Left renal pelvis (tissue), 4 donors: ENCODE measurements around the gene AGTRAP. TPM values are rescaled to one million over a fixed set of nuclear protein-coding genes. Genes with fewer than 3 reads are reported as not detected.

Source experiments
- DNase-seq, 4 donors: peaks; one replicate each; pipeline ENCODE4 v3.0.0-alpha.2; 2013; ENCODE audit warnings: low read depth in 4 of 4, low spot score in 3 of 4
- polyA plus RNA-seq, 4 donors: library from polyadenylated mRNA; unstranded; fragments of 120-200 nt; gene quantifications; one replicate each; pipeline ENCODE4 v1.2.1, GENCODE V29; 2013; ENCODE audit not compliant: insufficient read length in 4 of 4

AGTRAP gene
- polyA plus RNA-seq, 4 donors, result 19.1 to 49.3 (median 38.9) TPM

DNA sequence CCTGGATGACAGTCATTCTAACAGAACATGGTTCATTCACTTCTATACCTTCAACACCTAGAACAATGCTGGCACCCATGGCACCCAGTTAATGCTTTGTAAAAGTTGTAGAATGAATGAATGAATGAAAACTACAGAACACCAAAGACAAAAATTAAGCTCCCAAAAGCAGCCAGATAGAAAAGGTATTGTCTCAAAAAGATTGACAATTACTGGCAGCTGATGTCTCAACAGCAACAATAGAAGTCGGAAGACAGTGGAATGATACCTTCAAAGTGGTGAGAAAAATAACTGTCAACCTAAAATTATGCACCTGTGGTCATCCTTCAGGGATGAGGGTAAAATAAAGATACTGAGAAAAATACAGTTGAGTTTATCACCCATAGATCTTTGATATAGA, 21.1 kb downstream of the AGTRAP start:
- DNase-seq, result no peak

DNA sequence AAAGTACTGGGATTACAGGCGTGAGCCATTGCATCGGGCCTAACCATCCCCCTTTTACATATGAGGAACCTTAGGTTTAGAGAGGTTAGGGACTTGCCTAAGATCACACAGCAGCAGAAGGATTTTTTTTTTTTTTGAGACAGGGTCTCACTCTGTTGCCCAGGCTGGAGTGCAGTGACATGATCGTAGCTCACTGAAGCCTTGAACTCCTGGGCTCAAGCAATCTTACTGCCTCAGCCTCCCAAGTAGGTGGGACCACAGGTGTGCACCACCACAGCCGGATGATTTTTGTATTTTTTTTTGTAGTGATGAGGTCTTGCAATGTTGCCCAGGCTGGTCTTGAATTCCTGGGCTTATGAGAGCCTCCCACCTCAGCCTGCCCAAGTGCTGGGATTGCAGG, 23.9 kb downstream of the AGTRAP start:
- DNase-seq, result no peak

DNA sequence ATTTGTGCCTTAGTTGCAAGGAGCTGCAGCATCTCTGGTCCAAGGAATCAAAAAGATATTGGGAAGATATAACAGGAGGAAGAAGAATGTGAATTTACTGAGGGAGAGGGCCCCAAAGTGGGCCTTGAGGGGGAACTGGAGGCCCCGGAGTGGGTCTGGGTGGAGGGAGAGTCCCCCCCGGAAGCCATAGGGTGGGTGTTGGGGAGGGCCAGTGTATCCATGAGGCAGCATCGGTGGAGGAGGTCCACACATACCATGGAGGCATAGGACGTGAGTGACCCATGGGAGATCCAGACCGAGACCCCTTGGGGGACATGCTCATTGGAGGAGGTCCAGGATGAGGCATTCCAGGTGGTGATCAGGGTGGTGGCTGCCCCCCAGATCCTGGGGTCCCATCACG, 25.3 kb downstream of the AGTRAP start:
- no peak for DNase-seq

DNA sequence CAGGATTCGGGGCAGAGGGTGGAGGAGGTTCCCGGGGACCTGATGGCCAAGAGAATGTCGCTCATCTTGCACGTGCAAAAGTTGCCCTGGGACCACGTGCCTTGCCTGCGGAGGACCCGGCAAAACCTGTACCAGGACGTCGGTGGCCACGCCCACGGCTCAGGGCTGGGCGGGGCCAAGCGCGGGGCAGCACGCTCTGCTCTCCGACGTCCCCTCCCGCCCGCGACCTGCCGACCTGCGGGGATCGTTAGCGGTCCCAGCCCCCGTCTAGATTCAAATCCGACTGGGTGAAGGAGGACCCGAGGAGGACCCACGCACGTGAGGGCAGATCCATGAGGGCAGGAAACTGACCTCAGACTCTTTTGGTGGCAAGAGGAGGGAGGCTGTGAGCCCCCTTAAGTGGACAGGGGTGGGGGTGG, 26.1 kb downstream of the AGTRAP start, which contains the start of gene C1orf167:
Gene C1orf167, plus strand, starts transcription at position 206 of the 419 bp plus-strand sequence. CDS start 2,208 bp downstream, outside the sequence.
- no peak for DNase-seq

DNA sequence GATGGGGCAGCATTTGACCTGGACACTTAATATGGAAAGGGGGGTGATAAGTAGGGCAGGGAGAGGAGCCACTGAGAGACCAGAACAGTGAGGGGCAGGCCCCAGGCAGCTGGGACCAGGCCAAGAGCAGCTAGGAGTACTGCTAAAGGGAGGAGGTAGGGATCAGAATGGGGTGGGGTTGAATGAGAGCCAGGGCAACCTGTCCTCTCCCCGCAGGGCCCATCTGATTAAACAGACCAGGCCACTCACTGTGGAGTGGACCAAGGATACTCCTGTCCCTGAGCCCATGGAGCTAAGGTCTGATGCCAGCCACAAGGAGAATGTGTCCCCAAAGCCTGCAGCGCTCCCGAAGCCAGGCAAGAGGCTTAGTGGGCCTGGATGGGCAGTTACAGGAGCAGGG, 28.2 kb downstream of the AGTRAP start:
- DNase-seq, result no peak

DNA sequence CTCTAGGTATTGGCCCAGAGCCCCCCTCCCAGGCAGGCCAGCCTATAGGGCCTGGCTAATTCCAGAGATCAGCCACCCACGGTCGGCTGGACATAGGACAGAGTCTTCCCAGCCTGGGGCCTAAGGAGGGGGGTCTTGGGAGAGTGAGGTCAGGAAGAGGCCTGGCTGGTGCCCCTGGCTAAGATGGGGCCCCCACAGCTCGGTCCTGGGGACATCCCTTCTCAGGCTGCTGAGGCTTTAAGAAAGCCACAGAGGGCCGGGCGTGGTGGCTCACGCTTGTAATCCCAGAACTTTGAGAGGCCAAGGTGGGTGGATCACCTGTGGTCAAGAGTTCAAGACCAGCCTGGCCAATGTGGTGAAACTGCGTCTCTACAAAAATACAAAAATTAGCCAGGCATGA, 28.6 kb downstream of the AGTRAP start:
- DNase-seq, result no peak

DNA sequence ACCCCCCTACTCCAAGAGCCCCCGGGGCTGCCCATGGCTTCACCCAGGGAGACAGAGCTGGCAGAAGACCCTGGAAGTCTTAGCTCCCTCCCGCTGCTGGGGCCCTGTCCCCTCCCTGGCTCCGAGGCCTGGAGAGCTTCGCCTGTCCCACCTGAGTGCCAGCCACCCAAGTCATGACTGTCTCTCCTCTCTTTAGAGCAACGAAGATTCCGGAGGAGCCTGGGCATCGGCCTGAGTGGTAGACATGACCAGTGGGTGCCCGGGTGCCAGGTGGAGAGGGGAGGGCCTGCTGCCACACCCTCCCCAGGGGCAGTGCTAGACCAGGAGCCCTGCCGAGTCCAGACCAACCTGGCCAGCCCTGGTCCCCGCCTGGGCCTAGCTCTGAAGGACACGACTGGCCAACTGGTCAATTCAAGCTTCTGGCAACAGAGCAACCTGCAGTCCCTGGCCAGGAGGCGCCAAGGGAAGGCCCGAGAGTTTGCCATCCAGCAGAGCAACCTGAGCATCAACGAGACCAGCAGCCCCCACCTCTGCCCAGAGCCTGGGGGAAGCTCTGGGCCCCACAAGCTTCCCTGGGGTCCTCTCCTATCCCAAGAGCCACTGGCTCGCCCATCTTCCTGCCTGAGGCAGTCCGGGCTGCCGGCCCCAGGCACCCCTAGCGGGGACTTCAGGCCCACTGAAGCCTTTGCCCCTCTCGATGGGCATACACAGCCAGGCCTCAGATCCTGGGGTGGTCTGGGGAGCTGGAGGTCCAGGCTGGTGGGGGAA, 29.9 kb downstream of the AGTRAP start:
- no peak for DNase-seq

DNA sequence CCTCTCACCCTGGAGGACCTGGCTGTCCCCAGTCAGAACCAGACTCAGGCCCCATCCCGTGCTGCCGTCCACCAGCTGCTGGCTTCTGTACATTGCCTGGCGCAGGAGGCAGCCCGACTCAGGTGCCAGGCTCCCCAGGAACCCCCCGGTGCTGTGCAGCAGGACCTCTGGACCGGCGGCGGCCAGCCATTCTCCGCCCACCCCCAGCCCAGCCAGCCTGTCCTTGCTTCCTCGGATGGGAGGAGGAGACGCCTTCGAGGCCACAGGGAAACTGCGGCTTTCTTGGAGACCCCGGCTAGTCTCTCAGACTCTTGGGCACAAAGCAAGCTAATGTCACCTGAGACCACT, 30.5 kb downstream of the AGTRAP start:
- DNase-seq, result no peak

DNA sequence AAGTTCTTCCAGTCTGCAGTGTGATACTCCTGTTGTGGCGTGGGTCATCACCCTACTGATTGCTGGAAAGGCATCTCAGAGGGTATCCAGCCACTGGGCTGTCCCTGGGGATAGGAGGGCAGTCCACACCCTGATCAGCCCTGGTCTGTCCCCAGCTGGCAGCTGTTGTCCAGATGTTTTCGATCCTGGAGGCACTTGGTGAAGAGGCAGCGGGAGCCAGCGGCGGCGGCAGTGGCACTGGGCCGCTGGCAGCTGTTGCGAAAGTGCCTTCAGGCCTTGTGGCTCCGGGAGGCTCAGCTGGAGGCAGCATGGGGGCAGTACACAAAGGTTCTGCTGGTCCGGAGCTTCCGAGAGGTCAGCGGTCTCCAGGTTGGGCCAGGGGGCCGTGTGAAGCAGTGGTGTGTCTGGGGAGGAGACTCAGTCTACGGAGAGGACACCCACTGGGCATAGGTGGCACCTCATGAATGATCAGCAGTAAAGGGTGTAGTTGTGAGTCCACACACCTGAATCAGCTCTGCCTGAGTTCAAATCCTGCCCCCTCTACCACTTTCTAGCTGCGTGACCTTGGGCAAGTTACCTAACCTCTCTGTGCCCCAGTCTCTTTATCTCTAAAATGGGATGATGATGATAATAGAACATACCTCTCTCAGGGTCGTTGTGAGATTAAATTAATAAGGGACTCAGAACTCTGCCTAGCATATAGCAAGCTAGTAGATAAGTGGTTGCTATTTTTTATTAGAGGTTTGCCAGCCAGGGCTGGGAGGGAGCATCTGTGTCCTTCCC, 32.2 kb downstream of the AGTRAP start:
- DNase-seq, result no peak

DNA sequence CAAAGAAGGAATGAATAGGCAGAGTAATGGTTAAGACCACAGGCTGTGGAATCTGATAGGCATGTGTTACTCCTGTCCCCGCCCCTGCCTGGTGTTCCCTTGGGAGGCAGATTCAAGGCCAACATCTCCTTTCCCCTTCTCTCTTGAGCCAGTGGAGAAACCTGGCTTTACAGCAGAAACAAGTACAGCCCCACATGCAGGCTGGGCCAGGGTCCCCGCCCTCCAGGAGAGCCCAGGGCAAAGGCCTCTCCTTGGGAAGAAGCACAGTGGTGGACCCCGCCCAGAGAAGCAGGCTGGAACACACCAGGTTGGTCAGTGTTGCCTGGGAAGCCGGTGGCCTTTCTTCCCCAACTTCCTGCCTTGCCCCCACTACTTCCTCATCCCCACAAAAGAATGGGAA, 32.9 kb downstream of the AGTRAP start:
- no peak for DNase-seq

DNA sequence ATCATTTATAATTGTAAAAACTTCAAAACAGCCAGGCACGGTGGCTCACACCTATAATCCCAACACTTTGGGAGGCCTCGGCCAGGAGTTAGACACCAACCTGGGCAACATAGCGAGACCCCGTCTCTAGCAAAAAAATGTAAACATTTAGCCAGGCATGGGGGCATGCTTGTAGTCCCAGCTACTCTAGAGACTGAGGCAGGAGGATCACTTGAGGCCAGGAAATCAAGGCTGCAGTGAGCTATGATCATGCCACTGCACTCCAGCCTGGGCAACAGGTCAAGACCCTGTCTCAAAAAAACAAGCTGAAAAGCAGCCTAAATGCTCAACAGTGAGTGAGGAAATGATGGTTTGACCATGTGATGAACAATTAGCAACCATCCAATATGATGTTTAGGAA, 33.3 kb downstream of the AGTRAP start:
- no peak for DNase-seq

DNA sequence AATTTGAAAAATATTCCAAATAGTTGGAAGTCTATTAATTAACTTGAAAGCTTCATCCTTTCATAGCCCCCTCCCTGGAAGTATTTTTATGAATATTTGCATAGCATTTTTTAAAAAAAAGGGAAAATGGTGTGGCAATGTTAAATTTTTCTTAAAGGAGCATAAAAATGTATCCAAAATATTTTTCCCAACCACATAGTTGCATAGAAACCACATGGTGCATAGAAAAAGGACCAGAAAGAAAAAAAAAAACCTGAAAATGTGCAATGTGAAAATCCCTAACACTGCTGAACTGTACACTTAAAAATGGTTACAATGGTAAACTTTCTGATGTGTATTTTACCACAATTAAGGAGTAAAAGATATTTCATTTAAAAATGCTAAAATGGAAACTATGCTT, 34.1 kb downstream of the AGTRAP start:
- no peak for DNase-seq

DNA sequence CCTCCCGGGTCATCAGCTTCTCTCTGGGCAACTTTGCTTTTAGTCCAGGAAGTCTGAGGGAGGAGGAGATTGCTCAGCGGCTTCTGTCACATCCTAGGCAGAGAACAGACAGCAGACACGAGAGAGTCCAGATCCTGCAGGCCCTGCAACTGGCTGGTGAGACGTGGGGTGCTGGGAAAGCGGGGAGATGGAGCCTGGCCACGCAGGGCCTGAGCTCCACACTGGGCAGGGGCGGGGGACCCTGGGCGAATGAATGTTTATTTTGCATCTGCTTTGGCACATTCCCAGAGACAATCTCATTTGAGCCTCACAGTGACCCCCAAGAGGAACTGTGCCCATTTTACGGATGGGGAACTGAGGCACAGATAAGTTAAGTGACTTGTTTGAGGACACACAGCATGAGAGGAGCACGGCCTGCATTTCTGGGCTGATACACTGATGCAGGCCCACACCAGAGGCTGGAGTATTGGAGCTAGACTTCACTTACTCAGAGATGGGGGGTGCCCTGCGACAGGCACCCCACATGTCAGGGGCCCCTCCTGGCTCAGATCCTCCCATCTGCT, 35.6 kb downstream of the AGTRAP start:
- no peak for DNase-seq

DNA sequence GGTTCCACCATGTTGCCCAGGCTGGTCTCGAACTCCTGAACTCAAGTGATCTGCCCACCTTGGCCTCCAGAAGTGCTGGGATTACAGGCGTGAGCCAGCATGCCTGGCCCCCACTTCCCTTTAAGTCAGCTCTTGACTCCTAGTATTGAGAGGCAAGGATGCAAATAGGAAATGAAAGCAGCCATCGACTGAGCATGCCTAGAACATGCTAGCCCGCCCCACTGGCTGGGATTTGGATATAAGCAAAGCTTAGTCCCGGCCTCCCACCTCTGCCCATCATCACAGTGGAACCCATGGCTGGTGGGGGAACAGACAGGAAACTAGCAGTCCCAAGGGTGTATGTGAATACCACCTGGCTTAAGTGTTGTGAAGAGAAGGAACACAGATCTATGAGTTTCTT, 36.5 kb downstream of the AGTRAP start:
- DNase-seq, result no peak

DNA sequence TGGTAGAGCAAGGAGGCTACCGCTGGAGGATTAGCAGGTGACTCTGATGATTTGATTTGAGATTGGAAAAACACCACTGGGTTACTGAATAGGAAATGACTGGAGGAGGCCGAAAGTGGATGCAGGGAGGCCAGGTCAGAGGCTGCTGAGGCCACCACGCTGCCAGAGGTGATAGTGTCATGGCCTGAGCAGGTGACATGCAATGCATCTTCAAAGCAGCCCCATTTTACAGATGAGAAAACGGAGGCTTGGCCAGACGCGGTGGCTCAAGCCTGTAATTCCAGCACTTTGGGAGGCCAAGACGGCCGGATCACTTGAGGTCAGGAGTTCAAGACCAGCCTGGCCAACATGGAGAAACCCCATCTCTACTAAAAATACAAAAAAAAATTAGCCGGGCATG, 38.8 kb downstream of the AGTRAP start:
- no peak for DNase-seq

DNA sequence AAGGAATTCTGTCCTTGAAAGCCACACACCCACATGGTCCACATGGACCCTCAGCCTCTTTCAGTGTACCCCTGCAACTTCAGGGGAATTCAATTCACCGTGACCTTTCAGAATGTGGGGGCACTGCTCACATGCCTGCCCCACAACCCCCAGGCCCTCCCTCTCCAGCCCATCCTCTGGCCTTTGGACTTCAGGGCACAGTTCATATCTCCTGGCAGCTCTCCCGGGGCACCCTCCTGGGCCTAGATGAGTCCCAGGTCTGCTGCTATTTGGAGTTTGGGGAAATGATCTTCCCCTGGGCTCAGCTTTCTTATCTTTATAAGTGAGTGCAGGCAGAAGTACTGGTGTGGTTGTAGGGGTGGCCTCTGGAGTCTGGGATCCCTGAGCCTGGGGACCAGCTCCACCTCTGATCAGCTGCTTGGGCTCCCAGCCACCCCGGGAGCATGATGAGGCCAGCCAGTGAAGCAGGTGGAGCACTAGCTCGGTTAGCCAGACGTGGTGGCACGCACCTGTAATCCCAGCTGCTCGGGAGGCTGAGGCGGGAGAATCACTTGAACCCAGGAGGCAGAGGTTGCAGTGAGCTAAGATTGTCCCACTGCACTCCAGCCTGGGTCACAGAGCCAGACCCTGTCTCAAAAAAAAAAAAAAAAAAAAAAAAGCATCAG, 41.9 kb downstream of the AGTRAP start:
- no peak for DNase-seq

DNA sequence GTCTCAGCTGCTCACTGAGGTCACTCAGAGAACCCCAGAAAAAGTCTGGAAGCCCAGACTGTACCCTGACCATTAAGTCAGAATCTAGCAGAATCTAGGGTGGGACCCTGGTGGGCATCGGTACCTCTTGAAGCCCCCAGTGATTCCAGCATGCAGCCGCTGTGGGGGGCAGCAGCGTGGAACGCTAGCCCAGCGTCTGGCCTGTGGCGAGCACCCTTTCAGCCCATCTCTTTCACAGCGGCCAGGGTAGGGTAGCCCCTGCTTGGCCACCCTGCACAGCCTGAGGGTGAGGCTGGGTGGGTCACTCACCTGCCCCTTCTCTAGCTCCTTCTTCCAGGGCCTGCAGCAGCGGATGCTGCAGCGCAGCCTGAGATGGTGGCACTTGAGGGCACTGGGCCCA, 42.4 kb downstream of the AGTRAP start:
- DNase-seq, result no peak

DNA sequence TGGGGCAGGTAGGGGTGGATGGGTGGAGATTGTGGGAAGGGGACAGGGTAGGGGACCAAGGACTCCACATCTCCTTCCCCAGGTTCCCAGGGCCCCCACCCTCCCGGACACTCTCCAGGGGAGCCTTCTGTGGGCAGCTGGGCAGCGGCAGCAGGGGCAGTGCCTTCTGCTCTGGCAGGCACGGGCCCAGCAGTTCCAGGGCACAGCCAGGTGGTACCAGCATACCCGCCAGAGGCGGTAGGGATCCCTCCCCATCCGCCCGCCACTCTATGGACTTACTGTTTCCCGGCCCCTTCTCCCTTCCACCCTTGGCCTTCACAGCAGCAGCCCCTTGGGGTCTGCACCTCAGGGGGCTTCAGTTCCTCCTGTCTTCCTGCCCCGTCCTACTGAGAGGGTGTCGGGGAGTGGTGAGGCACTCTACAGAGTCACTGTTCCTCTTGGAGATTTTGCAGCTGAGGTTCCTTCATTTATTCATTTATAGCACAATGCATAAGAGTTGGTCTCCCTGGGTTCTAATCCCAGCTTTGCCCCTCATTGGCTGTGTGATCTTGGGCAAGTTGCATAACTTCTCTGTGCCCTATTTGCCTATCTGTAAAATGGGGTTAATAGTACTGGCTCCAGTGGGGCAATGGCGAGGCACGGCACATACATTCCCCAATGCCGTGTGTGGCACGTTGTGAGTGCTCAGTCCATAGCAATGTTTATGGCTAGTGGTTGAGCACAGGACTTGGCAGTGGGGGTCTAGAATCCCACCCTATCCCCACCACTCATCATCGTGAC, 43.1 kb downstream of the AGTRAP start:
- DNase-seq, result no peak

DNA sequence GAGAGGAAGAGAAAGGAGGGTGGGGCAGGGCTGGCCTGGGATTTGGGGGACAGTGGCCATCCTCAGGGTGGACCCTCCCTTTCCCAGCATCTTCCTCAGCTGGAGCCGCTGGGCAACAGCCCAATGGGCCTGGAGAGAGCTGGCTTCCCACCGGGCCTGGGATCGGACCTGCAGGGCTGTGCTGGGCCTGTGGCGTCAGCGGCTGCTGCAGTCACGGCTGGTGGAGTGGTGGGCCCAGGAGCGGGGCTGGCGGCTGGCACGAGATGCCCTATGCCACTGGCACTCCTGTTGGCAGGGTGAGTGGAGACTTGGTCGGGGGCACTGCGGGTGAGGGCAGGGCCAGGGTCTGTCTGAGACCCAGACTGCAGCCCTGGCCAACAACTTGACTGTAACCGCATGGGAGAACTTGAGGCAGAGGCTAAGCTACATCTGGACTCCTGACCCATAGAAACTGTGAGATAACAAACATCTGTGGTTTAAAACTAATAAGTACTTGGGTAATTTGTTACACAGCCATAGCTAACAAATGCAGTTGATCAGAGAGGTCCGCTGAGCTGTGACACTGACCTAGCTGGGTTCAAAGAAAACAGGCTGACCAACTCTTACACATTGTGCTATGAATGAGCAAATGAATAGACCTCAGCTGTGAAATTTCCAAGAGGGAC, 43.9 kb downstream of the AGTRAP start:
- DNase-seq, result no peak
